HuH-7 (cell line): ENCODE data around the gene SEC63.
"Not testable (repeated sequence)": the region's sequence is repeated elsewhere in the genome, so short reads cannot be mapped to it uniquely, and the experiment has no call there.

Experiments used
- DNase-seq: peaks from one replicate; pipeline ENCODE4 v3.0.0; 2011; ENCODE audit warnings: low spot score

The SEC63 gene, protein sequence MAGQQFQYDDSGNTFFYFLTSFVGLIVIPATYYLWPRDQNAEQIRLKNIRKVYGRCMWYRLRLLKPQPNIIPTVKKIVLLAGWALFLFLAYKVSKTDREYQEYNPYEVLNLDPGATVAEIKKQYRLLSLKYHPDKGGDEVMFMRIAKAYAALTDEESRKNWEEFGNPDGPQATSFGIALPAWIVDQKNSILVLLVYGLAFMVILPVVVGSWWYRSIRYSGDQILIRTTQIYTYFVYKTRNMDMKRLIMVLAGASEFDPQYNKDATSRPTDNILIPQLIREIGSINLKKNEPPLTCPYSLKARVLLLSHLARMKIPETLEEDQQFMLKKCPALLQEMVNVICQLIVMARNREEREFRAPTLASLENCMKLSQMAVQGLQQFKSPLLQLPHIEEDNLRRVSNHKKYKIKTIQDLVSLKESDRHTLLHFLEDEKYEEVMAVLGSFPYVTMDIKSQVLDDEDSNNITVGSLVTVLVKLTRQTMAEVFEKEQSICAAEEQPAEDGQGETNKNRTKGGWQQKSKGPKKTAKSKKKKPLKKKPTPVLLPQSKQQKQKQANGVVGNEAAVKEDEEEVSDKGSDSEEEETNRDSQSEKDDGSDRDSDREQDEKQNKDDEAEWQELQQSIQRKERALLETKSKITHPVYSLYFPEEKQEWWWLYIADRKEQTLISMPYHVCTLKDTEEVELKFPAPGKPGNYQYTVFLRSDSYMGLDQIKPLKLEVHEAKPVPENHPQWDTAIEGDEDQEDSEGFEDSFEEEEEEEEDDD

GRCh38 chr6:107957909-107958688 is at the start of gene SEC63:
Gene SEC63 (minus strand): TSS chr6:107958208. CDS start chr6:107958009, 199 bp downstream.
- DNase-seq, result peak; percentile 93

- no peak for DNase-seq
Observed at GRCh38 chr6:108005961-108006360, 48.0 kb upstream of the SEC63 start.

- DNase-seq, result no peak
Observed at GRCh38 chr6:108004861-108005260, 46.9 kb upstream of the SEC63 start.

GRCh38 chr6:108002365-108003221 is 44.6 kb upstream of the SEC63 start:
- DNase-seq, result peak; percentile 56

DNA sequence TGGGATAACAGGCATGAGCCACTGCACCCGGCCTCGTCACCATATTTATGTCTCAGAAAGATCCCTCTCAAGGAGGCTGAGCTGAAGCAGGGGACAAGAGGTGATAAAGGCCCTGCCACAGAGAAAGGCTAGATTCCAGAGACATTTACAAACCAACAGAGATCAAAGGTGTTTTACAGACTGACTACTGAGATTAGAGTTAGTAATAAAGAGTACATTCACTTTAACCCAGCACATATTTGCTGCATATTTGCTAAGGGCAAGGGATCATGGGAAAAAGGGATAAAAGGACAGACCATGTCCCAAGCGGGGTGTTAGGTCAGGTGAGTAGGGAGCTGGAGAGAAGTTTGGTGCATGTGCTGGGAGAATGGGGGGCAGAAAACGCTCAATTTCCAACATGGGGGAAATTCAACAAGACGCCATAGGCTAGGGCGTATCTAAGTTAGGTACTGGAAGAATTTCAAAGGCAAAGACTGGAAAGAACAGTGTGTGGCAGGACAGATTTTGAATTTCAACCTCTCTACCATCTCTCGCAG is 43.8 kb upstream of the SEC63 start:
- peak; percentile 23 for DNase-seq

DNA sequence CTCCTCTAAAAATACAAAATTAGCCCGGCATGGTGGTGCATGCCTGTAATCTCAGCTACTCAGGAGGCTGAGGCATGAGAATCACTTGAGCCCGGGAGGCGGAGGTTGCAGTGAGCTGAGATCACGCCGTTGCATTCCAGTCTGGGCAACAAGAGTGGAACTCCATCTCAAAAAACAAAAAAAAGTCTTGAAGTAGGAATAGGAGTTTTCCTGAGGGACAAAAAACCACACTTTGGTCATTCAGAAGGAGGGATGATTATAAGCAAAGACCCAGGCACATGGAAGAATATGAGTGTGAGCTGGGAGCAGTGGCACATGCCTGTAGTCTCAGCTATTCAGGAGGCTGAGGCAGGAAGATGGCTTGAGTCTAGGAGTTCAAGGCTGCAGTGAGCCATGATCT is 42.3 kb upstream of the SEC63 start:
- DNase-seq, result not testable (repeated sequence)

GRCh38 chr6:107999341-107999740 is 41.3 kb upstream of the SEC63 start:
- no peak for DNase-seq

- DNase-seq, result no peak
Observed at GRCh38 chr6:107991772-107992550, 34.0 kb upstream of the SEC63 start.

GRCh38 chr6:107991061-107991460 is 33.1 kb upstream of the SEC63 start:
- no peak for DNase-seq

DNA sequence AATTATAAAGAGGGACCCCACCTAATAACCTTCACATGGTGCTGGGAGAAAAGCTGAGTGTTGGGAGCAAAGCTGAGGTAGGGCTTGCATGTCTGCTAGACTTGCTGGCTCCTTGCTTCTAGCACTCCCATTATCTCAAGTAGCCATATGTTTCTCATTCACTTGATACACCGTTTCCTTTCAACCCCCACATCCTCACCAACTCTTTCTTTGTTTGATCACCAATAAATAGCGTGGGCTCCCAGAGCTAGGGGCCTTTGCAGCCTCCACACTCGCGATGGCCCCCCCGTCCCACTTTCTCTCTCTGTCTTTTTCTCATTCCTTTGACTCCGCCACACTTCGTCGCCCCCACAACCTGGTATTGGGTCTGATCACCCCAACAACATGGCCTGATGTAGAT is 32.6 kb upstream of the SEC63 start:
- not testable (repeated sequence) for DNase-seq

DNA sequence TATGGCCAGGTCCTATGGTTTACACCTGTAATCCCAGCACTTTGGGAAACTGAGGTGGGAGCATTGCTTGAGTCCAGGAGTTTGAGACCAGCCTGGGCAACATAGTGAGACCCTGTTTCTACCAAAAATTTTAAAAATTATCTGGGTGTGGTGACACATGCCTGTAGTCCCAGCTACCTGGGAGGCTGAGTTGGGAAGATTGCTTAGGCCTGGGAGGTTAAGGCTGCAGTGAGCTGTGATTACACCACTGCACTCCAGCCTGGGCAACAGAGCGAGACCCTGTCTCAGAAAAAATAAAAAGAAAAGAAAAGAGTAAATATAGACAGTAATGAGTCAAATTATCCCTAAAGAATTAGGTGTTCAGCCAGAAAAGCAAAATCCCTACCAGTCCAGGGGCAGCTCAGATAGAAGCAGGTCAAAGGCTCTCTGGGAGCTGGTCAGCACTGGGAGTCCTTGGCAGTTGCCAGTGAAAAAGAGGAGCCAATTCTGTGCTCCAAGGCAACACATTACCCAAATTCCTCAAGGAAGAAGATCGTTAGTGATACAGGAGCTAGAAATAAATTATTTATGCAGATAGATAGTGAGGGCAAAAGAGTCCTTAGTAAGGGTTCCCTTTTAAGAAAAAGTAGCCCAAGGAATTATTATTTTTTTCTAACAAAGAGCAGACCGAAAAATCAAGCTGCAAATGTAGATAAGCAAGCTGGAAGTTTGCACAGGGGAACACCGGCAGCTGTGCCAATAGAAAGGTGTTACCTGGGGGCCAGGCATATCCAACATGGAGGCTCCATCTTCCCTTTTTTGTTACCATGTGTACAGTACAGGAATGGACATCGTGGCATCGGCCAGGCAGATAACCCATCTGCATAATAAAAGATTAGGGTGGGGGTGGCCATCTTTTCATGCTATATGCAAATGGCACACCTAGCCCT is 31.4 kb upstream of the SEC63 start:
- DNase-seq, result no peak

DNA sequence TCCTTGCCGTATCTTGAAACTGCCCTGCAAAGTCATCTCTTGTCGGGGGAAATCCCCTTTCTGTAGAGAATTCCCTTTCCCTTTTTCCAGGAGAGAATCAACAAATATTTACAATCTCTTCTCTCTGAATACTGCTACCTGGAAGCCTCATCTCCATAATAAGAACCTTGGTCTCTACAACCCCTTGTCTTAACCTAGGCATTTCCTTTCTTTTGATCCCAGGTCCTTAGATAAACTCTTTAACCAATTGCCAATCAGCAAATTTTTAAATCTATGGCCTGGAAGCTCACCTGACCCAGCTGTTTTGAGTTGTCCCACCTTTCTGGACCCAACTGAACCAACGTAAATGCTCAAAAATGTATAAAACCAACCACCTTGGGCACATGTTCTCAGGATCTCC is 30.6 kb upstream of the SEC63 start:
- DNase-seq, result no peak

GRCh38 chr6:107987805-107988204 is 29.8 kb upstream of the SEC63 start:
- no peak for DNase-seq

DNA sequence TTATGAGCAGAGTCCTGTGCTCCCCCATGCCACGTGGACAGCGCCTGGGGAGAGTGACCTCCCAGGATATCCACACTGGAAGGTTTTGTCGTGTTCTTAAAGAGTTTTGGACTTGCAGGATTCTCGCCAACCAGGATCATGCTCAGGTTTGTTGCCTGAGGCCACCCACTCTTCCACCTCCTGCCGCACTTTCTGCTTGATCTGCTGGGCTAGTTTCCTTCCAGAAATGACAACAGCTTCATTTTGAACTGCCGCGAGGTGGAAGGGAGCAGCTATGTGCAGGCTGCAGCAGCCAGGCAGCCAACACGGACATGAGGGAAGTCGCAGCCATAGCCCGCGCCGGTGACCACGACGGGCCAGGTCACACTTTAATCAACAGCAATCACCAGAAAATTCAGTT is 27.7 kb upstream of the SEC63 start:
- DNase-seq, result no peak

DNA sequence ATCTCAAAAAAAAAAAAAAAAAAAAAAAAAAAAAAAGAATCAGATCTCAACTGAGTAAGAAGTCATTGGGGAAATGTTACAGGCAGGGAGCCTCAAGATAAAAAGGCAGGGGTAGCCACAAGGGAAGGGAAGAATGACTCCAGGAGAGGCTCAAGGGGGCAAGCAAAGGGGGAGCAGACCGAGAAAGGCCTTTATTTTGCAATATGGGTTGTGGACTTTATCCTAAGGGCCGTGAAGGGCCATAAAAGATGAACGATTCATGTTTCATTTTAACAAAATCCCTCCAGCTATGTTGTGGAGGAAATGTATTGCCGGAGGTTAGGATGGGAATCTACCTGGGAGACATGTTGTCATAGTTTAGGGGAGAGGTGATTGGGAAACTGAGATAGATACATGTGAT is 25.8 kb upstream of the SEC63 start:
- DNase-seq, result no peak

- no peak for DNase-seq
Observed at GRCh38 chr6:107982486-107982885, 24.5 kb upstream of the SEC63 start.

DNA sequence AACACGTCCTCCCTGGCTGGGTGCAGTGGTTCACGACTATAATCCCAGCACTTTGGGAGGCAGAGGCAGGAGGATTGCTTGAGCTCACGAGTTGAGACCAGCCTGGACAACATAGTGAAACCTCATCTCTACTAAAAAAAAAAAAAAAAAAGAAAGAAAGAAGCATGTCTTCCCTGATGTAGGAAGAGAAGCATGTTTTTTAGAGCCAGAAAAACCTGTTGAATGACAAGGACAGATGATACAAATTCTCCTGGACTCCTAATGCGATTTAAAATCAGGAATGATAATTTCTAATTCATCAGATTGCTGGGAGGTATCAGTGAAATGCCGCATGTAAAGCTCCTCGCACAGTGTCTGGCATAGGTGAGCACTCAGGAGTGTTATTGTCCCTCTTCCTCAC is 23.7 kb upstream of the SEC63 start:
- no peak for DNase-seq

- peak; percentile 37 for DNase-seq
Observed at GRCh38 chr6:107977283-107977682, 19.3 kb upstream of the SEC63 start.

DNA sequence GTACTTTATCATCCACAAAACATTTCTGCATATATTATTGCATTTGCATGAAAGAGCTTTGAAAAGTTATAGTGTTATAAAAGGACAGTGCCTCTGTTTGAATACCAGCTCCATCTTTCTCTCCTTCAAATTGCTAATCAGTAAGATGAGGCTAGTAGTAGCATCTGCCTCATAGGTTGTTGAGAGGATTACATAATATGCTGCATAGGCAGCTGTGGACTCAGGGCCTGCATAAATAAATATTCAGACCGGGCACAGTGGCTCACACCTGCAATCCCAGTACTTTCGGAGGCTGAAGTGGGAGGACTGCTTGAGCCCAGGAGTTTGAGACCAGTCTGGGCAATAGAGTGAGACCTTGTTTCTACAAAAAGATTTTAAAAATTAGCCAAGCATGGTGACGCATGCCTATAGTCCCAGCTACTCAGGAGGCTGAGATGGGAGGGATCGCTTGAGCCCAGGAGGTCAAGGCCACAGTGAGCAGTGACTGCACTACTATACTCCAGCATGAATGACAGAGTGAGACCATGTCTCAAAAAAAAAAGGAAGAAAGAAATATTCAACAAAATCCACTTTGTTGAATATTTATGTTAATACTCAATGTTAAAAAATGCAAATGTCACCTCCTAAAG is 18.3 kb upstream of the SEC63 start:
- DNase-seq, result no peak
